NB4 (cell line): ENCODE results near the gene CHCHD1.
"Not testable (repeated sequence)": the region's sequence is repeated elsewhere in the genome, so short reads cannot be mapped to it uniquely, and the experiment has no call there.

Experiments used
- DNase-seq: peaks from one replicate; pipeline ENCODE4 v3.0.0; 2010; ENCODE audit warnings: low read depth
- H3K4me3 ChIP-seq: one replicate; pipeline ENCODE4 v1.5.1; 2011; ENCODE audit warnings: mild to moderate bottlenecking, low read depth, low read length, moderate library complexity
- MAX ChIP-seq: IDR thresholded peaks from 2 replicates; pipeline ENCODE4 v1.6.1; 2011; ENCODE audit warnings: low read depth, low read length
- MYC ChIP-seq: IDR thresholded peaks from 2 replicates; pipeline ENCODE4 v1.6.1; 2011; ENCODE audit warnings: low read depth, low read length
- POLR2A ChIP-seq: IDR thresholded peaks from 2 replicates; pipeline ENCODE4 v1.6.1; 2011; ENCODE audit warnings: mild to moderate bottlenecking; ENCODE audit not compliant: insufficient read length; ENCODE audit errors: extremely low read depth
- TF ChIP-seq, protein P1 (sequence below): IDR thresholded peaks from one replicate; pipeline ENCODE4 v1.5.1; 2012; ENCODE audit warnings: low read depth, low read length

CHCHD1 gene

DNA sequence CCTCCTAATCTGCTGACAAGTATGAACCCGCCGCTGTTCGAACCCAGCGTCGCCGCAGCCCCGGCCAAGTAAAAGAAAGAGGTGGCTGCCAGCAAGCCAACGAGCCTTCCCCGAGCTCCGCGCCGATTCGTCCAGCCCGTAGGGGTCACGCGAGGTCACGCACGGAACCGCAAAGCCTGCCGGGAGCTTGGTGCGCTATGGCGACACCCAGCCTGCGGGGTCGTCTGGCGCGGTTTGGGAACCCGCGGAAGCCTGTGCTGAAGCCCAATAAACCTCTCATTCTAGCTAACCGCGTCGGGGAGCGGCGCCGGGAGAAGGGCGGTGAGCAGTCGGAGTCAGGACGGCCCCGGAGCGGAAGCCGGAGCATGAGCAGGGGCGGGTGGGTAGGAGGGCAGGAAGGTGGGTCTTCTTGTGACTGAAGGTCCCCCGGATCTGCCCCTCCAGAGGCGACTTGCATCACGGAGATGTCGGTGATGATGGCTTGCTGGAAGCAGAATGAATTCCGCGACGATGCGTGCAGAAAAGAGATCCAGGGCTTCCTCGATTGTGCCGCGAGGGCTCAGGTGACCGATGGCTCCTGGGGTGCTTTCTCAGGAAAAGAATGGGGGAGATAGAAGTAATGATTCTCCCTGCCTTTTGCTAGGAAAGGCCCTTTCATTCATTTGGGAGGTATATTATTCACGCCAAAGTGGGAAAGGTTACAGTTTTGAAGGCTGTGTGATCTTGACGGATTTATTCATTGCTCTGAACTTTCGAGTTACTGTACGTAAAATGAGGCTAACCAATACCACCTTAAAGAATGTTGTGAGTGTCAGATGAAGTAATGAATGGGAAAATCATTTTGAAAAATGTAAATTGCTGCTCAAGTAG is at the start of gene CHCHD1:
Gene CHCHD1, plus strand, starts transcription at position 170 of the 870 bp plus-strand sequence. Its CDS starts 28 bp downstream, at position 198.
- peak; percentile 96 for DNase-seq
- peak within 1 kb of the TSS; percentile 90 for H3K4me3 ChIP-seq
- peak; percentile 97 for TF ChIP-seq POLR2A
- TF ChIP-seq, protein P1, sequence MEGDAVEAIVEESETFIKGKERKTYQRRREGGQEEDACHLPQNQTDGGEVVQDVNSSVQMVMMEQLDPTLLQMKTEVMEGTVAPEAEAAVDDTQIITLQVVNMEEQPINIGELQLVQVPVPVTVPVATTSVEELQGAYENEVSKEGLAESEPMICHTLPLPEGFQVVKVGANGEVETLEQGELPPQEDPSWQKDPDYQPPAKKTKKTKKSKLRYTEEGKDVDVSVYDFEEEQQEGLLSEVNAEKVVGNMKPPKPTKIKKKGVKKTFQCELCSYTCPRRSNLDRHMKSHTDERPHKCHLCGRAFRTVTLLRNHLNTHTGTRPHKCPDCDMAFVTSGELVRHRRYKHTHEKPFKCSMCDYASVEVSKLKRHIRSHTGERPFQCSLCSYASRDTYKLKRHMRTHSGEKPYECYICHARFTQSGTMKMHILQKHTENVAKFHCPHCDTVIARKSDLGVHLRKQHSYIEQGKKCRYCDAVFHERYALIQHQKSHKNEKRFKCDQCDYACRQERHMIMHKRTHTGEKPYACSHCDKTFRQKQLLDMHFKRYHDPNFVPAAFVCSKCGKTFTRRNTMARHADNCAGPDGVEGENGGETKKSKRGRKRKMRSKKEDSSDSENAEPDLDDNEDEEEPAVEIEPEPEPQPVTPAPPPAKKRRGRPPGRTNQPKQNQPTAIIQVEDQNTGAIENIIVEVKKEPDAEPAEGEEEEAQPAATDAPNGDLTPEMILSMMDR, result no peak
- TF ChIP-seq MYC, result peak; percentile 94
- peak; percentile 90 for TF ChIP-seq MAX

GRCh38 chr10:73732426-73732825 is 49.4 kb upstream of the CHCHD1 start:
- DNase-seq, result no peak
- no peak overlapping the region for H3K4me3 ChIP-seq
- TF ChIP-seq MYC, result no peak
- TF ChIP-seq, protein P1, result no peak
- TF ChIP-seq POLR2A, result no peak
- no peak for TF ChIP-seq MAX

- no peak for TF ChIP-seq MAX
- TF ChIP-seq MYC, result no peak
- TF ChIP-seq, protein P1, result no peak
- TF ChIP-seq POLR2A, result no peak
- no peak for DNase-seq
Observed at GRCh38 chr10:73732931-73733623, 48.8 kb upstream of the CHCHD1 start.

DNA sequence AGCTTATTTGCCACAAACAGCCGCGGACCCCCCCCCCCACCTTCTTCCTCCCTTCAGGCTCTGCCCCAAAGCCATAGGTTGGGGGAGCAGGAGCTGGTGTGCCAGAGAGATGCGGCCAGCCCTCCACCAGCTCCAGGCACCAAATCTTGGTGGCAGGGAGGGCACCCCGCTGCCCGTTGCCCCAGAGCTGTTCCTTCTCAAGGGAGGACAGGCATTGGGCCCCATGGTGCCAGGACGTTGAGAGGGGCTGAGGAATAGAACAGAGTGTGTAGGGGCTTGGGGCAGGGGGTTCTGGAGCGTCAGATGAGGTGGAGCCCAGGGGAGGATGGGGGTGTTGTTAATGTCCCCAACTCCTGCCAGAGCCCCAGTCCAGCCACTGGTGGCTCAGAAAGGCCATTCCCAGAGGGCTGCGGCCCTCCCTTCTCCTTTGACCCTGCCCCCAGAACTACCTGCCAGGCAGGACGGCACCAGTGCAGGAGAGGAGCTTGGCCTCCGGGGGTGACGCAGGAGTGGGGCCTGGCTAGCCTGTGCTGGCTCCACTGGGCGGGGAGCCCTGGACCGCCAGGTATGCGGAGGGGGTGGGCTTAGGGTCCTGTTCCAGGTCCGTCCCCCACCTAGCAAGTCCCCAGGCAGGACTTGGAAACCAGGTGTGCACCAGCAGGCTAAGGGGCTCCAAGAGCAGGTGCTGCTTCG is 47.7 kb upstream of the CHCHD1 start:
- no peak for TF ChIP-seq POLR2A
- TF ChIP-seq MAX, result no peak
- TF ChIP-seq, protein P1, result no peak
- TF ChIP-seq MYC, result no peak
- no peak overlapping the region for H3K4me3 ChIP-seq
- DNase-seq, result no peak

More at GRCh38 chr10:73732931-73733623, 48.8 kb upstream of the CHCHD1 start:
- H3K4me3 ChIP-seq, result no peak overlapping the region

DNA sequence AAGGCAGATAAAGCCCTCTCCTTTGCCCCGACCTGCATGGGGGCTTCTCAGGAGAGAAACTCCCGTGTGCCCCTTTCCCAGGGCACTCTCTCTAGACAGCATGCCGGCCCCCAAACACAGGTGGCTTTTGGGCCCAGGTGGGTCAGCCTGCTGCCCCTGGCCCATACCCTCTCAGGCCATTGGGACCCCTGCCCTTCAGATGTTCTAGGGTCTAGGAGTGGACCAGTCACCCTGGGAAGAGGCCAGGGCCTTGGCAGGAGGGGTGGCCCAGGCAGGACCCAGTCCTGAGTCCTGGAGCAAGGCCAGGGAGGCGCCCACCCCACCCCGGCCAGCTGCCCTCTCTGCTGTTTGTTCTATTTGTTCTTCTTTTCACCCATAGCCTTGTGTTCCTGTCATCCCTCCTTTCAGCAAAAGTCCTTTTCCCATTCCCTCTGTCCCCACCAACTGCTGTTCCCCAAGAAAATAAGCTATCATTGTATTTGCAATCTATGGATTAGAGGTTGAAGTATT is 47.0 kb upstream of the CHCHD1 start:
- no peak for DNase-seq
- no peak overlapping the region for H3K4me3 ChIP-seq
- TF ChIP-seq, protein P1, result no peak
- TF ChIP-seq POLR2A (no peak), MAX (no peak), MYC (no peak)

GRCh38 chr10:73740501-73741254 is 41.2 kb upstream of the CHCHD1 start:
- not testable (repeated sequence) for DNase-seq, H3K4me3 ChIP-seq
